K562 (cell line): ENCODE data around the gene KISS1R. TPM values are rescaled to one million over a fixed set of nuclear protein-coding genes. Genes with fewer than 3 reads are reported as not detected.

Experiments
- ATAC-seq: fragments of 200-7000 bp; cut with Tn5 transposase; 3 replicates; pipeline ENCODE4 v1.9.1; 2020; ENCODE audit warnings: moderate library complexity
- BruUV-seq: library from RNA; stranded (reverse); fragments of 400-500 nt; replicated peaks from 2 replicates; lab custom pipeline; 2021; lab: Mats Ljungman, UMichigan
- CTCF ChIA-PET: fragments of 300-600 bp; formaldehyde crosslinking; extraction: SDS; loops from one replicate; lab custom pipeline; 2021; ENCODE audit warnings: low intra/inter-chr PET ratio; lab: Yijun Ruan, JAX
- POLR2A ChIA-PET: fragments of 300-600, 350-650 bp; sonication (Branson Sonifier 250); formaldehyde crosslinking; extraction: SDS; loops from one replicate; lab custom pipeline; 2021; ENCODE audit warnings: antibody characterized with exemption, inconsistent platforms; lab: Yijun Ruan, JAX
- DNase-seq, 4 experiments: peaks; one replicate each; pipeline versions ENCODE4 v3.0.0 to v3.0.0-alpha.2; 2011 to 2018; ENCODE audit warnings: low spot score in 3 of 4, mixed read lengths in 3 of 4; ENCODE audit errors: extremely low read depth in 1 of 4
- FAIRE-seq: peaks from 2 replicates; lab custom pipeline; 2011; peaks lifted over from hg19 to GRCh38; lab: Jason Lieb, UNC
- H2AFZ ChIP-seq: 2 replicates; pipeline ENCODE4 v1.6.0; 2011; ENCODE audit warnings: low read depth, low read length, control low read depth, inconsistent platforms
- H3K27ac ChIP-seq: fragments of 200-600 bp; 3 replicates; pipeline ENCODE4 v1.8.0; 2011; ENCODE audit warnings: low read depth, mild to moderate bottlenecking, control low read depth, inconsistent platforms, low read length, moderate library complexity, mixed read lengths; ENCODE audit errors: extremely low read depth
- H3K27me3 ChIP-seq, 2 experiments: fragments of 300-600 bp in 1 of 2; 2 replicates in 1 of 2; 3 replicates in 1 of 2; pipeline versions ENCODE4 v1.6.0 to v1.8.0; 2011; ENCODE audit warnings: inconsistent platforms in 2 of 2, low read length in 2 of 2, mild to moderate bottlenecking in 1 of 2, mixed read lengths in 1 of 2, moderate library complexity in 1 of 2; ENCODE audit not compliant: control insufficient read depth in 2 of 2, insufficient read depth in 2 of 2
- H3K36me3 ChIP-seq: fragments of 300-600 bp; 3 replicates; pipeline ENCODE4 v1.8.0; 2011; ENCODE audit warnings: mild to moderate bottlenecking, low read length, inconsistent platforms; ENCODE audit not compliant: control insufficient read depth, insufficient read depth
- H3K4me1 ChIP-seq, 2 experiments: fragments of 200-600 bp in 1 of 2; replicated peaks in 1 of 2; 2 replicates in 1 of 2; 3 replicates in 1 of 2; pipeline versions ENCODE4 v1.5.1 to v1.8.0; 2011; ENCODE audit warnings: inconsistent platforms in 2 of 2, low read length in 2 of 2, mild to moderate bottlenecking in 1 of 2, mixed read lengths in 1 of 2, moderate library complexity in 1 of 2; ENCODE audit not compliant: control insufficient read depth in 2 of 2, insufficient read depth in 2 of 2
- H3K4me2 ChIP-seq: 2 replicates; pipeline ENCODE4 v1.6.1; 2011; ENCODE audit warnings: low read length, control low read depth, inconsistent platforms, mixed read lengths; ENCODE audit not compliant: insufficient read depth
- H3K4me3 ChIP-seq: fragments of 200-600 bp; sonication (generic), shearing (Covaris generic); 2 replicates; pipeline ENCODE4 v1.5.1; 2016; ENCODE audit warnings: control low read depth, inconsistent platforms
- H3K79me2 ChIP-seq: fragments of 200-600 bp; 3 replicates; pipeline ENCODE4 v1.8.0; 2011; ENCODE audit warnings: low read length, inconsistent platforms; ENCODE audit not compliant: control insufficient read depth, insufficient read depth
- H3K9ac ChIP-seq, 2 experiments: 2 replicates each; pipeline versions ENCODE4 v1.6.0 to v1.6.1; 2011; ENCODE audit warnings: low read depth in 2 of 2, low read length in 2 of 2, control low read depth in 1 of 2, inconsistent platforms in 1 of 2, mild to moderate bottlenecking in 1 of 2, mixed read lengths in 1 of 2; ENCODE audit not compliant: insufficient read depth in 1 of 2
- H3K9me1 ChIP-seq: one replicate; pipeline ENCODE4 v1.6.0; 2011; ENCODE audit warnings: inconsistent platforms, mild to moderate bottlenecking, low read length, moderate library complexity; ENCODE audit not compliant: control insufficient read depth, insufficient read depth
- H3K9me3 ChIP-seq: replicated peaks from 2 replicates; pipeline ENCODE4 v1.5.1; 2011; ENCODE audit warnings: low read depth, low read length, inconsistent platforms; ENCODE audit not compliant: control insufficient read depth, insufficient read depth
- H4K20me1 ChIP-seq: replicated peaks from 2 replicates; pipeline ENCODE4 v1.6.1; 2011; ENCODE audit warnings: low read length, inconsistent platforms, mixed read lengths; ENCODE audit not compliant: control insufficient read depth, insufficient read depth
- ATF4 ChIP-seq: fragments of 450-650 bp; formaldehyde crosslinking; IDR thresholded peaks from 2 replicates; pipeline ENCODE4 v1.4.0; 2022; ENCODE audit warnings: mild to moderate bottlenecking, moderate library complexity
- ETV1 ChIP-seq: fragments of 450-650 bp; conservative IDR thresholded peaks from 2 replicates; pipeline ENCODE4 v1.6.1; 2016; ENCODE audit warnings: missing genetic modification characterization, control low read depth, low read depth, missing compliant biosample characterization
- ETV5 ChIP-seq: sonication (generic); formaldehyde crosslinking; IDR thresholded peaks from 2 replicates; pipeline ENCODE4 v1.4.0; 2020; ENCODE audit warnings: low read depth, mild to moderate bottlenecking, missing genetic modification reagents
- FOXK2 ChIP-seq, 2 experiments: fragments of 450-650 bp; IDR thresholded peaks in 1 of 2; conservative IDR thresholded peaks in 1 of 2; 2 replicates each; pipeline ENCODE4 v1.6.1; 2016; ENCODE audit warnings: low read depth in 2 of 2, mild to moderate bottlenecking in 1 of 2
- FOXM1 ChIP-seq, 2 experiments: fragments of 450-650 bp in 1 of 2; sonication (generic) in 1 of 2; formaldehyde crosslinking in 1 of 2; IDR thresholded peaks; 2 replicates each; pipeline versions ENCODE4 v1.6.1 to v1.9.0; 2017 to 2022; ENCODE audit warnings: low read depth in 2 of 2, mild to moderate bottlenecking in 2 of 2, missing genetic modification reagents in 1 of 2, moderate library complexity in 1 of 2
- RBFOX2 ChIP-seq: fragments of 200-400 bp; formaldehyde crosslinking; IDR thresholded peaks from 2 replicates; pipeline ENCODE4 v1.6.1; 2017; ENCODE audit warnings: low read depth, mild to moderate bottlenecking, low read length, moderate library complexity
- RBM25 ChIP-seq: fragments of 200-400 bp; formaldehyde crosslinking; IDR thresholded peaks from 2 replicates; pipeline ENCODE4 v1.6.1; 2018; ENCODE audit warnings: low read length, low read depth, moderate library complexity; ENCODE audit not compliant: severe bottlenecking
- XRCC5 ChIP-seq: fragments of 200-400 bp; formaldehyde crosslinking; IDR thresholded peaks from 2 replicates; pipeline ENCODE4 v1.6.1; 2017; ENCODE audit warnings: low read depth, mild to moderate bottlenecking, low read length
- ZFP1 ChIP-seq: fragments of 450-650 bp; formaldehyde crosslinking; IDR thresholded peaks from 2 replicates; pipeline ENCODE4 v1.4.0; 2020; ENCODE audit warnings: mild to moderate bottlenecking, mixed read lengths
- ZKSCAN1 ChIP-seq: fragments of 150-350 bp; IDR thresholded peaks from 2 replicates; pipeline ENCODE4 v1.6.1; 2016; ENCODE audit warnings: low read depth, low read length
- ZNF146 ChIP-seq: IDR thresholded peaks from one replicate; pipeline ENCODE4 v1.6.1; 2018; ENCODE audit warnings: missing compliant biosample characterization; ENCODE audit not compliant: unreplicated experiment
- ZNF668 ChIP-seq: fragments of 250-450 bp; sonication (Bioruptor Pico); IDR thresholded peaks from 2 replicates; pipeline ENCODE4 v1.8.0; 2022; ENCODE audit warnings: mild to moderate bottlenecking, inconsistent platforms
- ZNF780A ChIP-seq: fragments of 250-450 bp; sonication (Bioruptor Pico); IDR thresholded peaks from 2 replicates; pipeline ENCODE4 v1.5.0; 2021; ENCODE audit warnings: mild to moderate bottlenecking
- WGBS: fragments of 100-300 bp; shearing (Covaris generic); methylation state at CpG from one replicate; pipeline ENCODE4 v1.1.6; 2016; ENCODE audit warnings: low coverage, mixed read lengths; ENCODE audit not compliant: insufficient coverage; ENCODE audit errors: missing lambda C conversion rate; 5-methylcytosine and 5-hydroxymethylcytosine counted together
- in situ Hi-C: fragments of 300-500 bp; cut with MboI; formaldehyde crosslinking; loops from 4 replicates; pipeline ENCODE4 v1.15.0; 2018; ENCODE audit warnings: inconsistent platforms, mixed read lengths
- intact Hi-C: fragments of 100-400 bp; cut with micrococcal nuclease; formaldehyde crosslinking; loops from 2 replicates; pipeline ENCODE4 v1.14.2; 2022
- polyA plus RNA-seq, 8 experiments: library from polyadenylated mRNA; depleted of rRNA in 4 of 8; stranded (reverse) in 5 of 8; unstranded in 3 of 8; fragments of >200 nt; fragmentation: Nextera tagmentation in 2 of 8; fragmentation: Illumina TruSeq in 1 of 8; extraction: Ambion mirVana in 2 of 8; extraction: Trizol in 1 of 8; gene quantifications; 2 replicates each; pipeline versions ENCODE4 v1.2.1 to v1.2.3, GENCODE V29; 2011 to 2014; ENCODE audit warnings: inconsistent platforms in 1 of 8, missing spikeins in 1 of 8
- total RNA-seq, 7 experiments: library from RNA; depleted of rRNA in 6 of 7; stranded (reverse); fragments of >200 nt in 6 of 7; fragmentation: Illumina TruSeq in 2 of 7; extraction: Trizol in 2 of 7; gene quantifications; 2 replicates each; pipeline versions ENCODE4 v1.2.1 to v1.2.3, GENCODE V29; 2011 to 2021; ENCODE audit warnings: low replicate concordance in 1 of 7
- TF ChIP-seq, protein P1 (sequence below): sonication (generic); formaldehyde crosslinking; IDR thresholded peaks from 2 replicates; pipeline ENCODE4 v1.8.1; 2023; ENCODE audit warnings: missing genetic modification reagents, mild to moderate bottlenecking, borderline replicate concordance

Gene KISS1R
- total and polyA plus RNA-seq, 9 of the 15 experiments (the other 6 are each of a cell fraction or from before 2014, with no cell fraction given) = 0.37 to 39.4 (median 2.0) TPM

DNA sequence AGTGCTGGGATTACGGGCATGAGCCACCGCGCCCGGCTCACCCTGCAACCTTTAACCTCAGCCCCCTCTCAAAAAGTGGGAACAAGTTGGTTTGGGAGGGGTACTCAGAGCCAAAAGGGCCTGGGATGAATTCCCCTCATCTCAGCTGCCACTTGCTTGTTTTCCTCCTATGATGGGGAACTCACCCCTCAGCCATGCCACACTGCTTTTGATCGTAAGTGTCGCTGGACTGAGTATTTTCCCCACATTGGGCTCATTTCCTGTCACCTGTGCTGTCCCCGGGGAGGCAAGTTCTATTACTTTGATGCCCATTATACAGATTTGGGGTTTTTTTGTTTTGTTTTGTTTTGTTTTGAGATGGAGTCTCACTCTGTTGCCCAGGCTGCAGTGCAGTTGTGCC, 10.7 kb upstream of the KISS1R start (continued):
- TF ChIP-seq RBM25 = peak; percentile 54
- no peak for TF ChIP-seq ZKSCAN1
- 0 out of 2 replicates have a peak, but pooled peaks have one; percentile 1 for TF ChIP-seq RBFOX2

- BruUV-seq = no TSS peak
- ATAC-seq (peak; percentile 82), FAIRE-seq (peak; percentile 98), DNase-seq (peak; percentile 79 to 99 (median 89))
- Histone ChIP-seq H3K4me3 (peak overlapping the region; percentile 18), H3K9me3 (no peaks in the 10 kb centered on the region), H3K27ac (peak overlapping the region; percentile 95), H4K20me1 (peaks cover 8% of the 10 kb centered on the region), H3K9ac (peak overlapping the region; percentile 65 to 89), H3K9me1 (no peaks in the 10 kb centered on the region), H3K4me1 (peaks cover 43 to 83% of the 10 kb centered on the region in 2 experiments), H2AFZ (no peak overlapping the region), H3K79me2 (peaks cover 96% of the 10 kb centered on the region), H3K4me2 (peak overlapping the region; percentile 88), H3K27me3 (no peaks in the 10 kb centered on the region), H3K36me3 (peaks cover 44% of the 10 kb centered on the region; the same call in 2 of the 3 replicates)
- intact Hi-C loops (loop anchor here (2.0 kb wide), 1 partner anchor 15 kb away; the partner anchor contains the start of genes MED16 and RNU6-9), in situ Hi-C loops (no loop called here)
- ChIA-PET POLR2A (interaction anchor here (0.5 to 2.9 kb wide), 16 partner anchors 9 to 919 kb away, joined by 3 to 21 read pairs (median 4); partner anchors contain the start of genes CIRBP, MED16 and RNU6-9), CTCF (no interaction called here)
- 5% methylated on average over 14 of the region's 14 CpGs for WGBS
- peak; percentile 81; the same call in 1 of the 2 replicates for TF ChIP-seq XRCC5
- peak in 1 of 2 experiments; percentile 8; a peak in 1 of 4 replicates for TF ChIP-seq FOXK2 (conservative IDR thresholded peaks at IDR 0.05 in 1 of 2, IDR thresholded peaks at IDR 0.05 in 1 of 2; ENCODE audit: low read depth in 2 of 2)
- no peak for TF ChIP-seq ZNF780A (CRISPR knock-in tag)
- TF ChIP-seq ZFP1 (CRISPR knock-in tag) = 0 out of 2 replicates have a peak, but pooled peaks have one; percentile 17
- TF ChIP-seq ETV1 = peak; percentile 88
- TF ChIP-seq FOXM1 (IDR thresholded peaks at IDR 0.05; ENCODE audit: low read depth) = peak; percentile 82
- TF ChIP-seq FOXM1 (CRISPR knock-in tag; IDR thresholded peaks at IDR 0.05; ENCODE audit: low read depth) = no peak
- TF ChIP-seq ZNF668 (CRISPR knock-in tag) = no peak
- peak; percentile 72 for TF ChIP-seq ATF4 (CRISPR knock-in tag)
- no peak for TF ChIP-seq ZNF146 (CRISPR knock-in tag)
- TF ChIP-seq ETV5 (CRISPR knock-in tag) = peak; percentile 89
- TF ChIP-seq, protein P1, sequence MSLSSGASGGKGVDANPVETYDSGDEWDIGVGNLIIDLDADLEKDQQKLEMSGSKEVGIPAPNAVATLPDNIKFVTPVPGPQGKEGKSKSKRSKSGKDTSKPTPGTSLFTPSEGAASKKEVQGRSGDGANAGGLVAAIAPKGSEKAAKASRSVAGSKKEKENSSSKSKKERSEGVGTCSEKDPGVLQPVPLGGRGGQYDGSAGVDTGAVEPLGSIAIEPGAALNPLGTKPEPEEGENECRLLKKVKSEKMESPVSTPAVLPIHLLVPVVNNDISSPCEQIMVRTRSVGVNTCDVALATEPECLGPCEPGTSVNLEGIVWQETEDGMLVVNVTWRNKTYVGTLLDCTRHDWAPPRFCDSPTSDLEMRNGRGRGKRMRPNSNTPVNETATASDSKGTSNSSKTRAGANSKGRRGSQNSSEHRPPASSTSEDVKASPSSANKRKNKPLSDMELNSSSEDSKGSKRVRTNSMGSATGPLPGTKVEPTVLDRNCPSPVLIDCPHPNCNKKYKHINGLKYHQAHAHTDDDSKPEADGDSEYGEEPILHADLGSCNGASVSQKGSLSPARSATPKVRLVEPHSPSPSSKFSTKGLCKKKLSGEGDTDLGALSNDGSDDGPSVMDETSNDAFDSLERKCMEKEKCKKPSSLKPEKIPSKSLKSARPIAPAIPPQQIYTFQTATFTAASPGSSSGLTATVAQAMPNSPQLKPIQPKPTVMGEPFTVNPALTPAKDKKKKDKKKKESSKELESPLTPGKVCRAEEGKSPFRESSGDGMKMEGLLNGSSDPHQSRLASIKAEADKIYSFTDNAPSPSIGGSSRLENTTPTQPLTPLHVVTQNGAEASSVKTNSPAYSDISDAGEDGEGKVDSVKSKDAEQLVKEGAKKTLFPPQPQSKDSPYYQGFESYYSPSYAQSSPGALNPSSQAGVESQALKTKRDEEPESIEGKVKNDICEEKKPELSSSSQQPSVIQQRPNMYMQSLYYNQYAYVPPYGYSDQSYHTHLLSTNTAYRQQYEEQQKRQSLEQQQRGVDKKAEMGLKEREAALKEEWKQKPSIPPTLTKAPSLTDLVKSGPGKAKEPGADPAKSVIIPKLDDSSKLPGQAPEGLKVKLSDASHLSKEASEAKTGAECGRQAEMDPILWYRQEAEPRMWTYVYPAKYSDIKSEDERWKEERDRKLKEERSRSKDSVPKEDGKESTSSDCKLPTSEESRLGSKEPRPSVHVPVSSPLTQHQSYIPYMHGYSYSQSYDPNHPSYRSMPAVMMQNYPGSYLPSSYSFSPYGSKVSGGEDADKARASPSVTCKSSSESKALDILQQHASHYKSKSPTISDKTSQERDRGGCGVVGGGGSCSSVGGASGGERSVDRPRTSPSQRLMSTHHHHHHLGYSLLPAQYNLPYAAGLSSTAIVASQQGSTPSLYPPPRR (CRISPR knock-in tag) = peak; percentile 33; the same call in 1 of the 2 replicates
Observed at GRCh38 chr19:907183-907853, 9.8 kb upstream of the KISS1R start.
